Measurements from ENCODE around the gene COG2.
"Not testable (repeated sequence)": the region's sequence is repeated elsewhere in the genome, so short reads cannot be mapped to it uniquely, and the experiment has no call there.

Gene COG2

DNA sequence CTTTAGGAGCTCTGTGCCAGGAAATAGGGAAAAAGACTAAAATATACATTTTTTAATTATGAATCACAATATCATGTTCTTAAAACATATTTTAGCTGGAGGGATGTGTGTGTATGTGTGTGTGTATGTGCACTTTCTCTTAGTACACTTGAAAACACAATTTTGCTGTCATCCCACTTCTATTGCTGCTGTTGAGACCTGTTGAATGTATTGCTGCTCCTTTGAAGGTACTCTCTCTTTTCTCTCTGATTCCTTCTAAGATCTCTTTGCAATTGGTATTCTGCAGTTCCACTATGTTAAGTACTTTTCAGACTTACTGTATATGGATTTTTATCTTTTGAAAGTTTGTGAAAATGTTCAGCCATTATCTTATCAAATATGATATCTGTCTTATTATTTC, 43.5 kb upstream of the COG2 start:
- H3K4me3 ChIP-seq (ENCODE audit: low read depth, low read length) = no peak overlapping the region
- no peak for DNase-seq (ENCODE audit: low read depth, low spot score)
- ChIA-PET POLR2A (interaction anchor here (0.6 kb wide), 1 partner anchor 349 kb away, joined by 3 read pairs; no protein-coding TSS in a partner anchor), CTCF (no interaction called here)
- TF ChIP-seq, protein P1, sequence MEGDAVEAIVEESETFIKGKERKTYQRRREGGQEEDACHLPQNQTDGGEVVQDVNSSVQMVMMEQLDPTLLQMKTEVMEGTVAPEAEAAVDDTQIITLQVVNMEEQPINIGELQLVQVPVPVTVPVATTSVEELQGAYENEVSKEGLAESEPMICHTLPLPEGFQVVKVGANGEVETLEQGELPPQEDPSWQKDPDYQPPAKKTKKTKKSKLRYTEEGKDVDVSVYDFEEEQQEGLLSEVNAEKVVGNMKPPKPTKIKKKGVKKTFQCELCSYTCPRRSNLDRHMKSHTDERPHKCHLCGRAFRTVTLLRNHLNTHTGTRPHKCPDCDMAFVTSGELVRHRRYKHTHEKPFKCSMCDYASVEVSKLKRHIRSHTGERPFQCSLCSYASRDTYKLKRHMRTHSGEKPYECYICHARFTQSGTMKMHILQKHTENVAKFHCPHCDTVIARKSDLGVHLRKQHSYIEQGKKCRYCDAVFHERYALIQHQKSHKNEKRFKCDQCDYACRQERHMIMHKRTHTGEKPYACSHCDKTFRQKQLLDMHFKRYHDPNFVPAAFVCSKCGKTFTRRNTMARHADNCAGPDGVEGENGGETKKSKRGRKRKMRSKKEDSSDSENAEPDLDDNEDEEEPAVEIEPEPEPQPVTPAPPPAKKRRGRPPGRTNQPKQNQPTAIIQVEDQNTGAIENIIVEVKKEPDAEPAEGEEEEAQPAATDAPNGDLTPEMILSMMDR (IDR thresholded peaks at IDR 0.05; ENCODE audit: insufficient read depth, low read length, missing control alignments) = no peak

DNA sequence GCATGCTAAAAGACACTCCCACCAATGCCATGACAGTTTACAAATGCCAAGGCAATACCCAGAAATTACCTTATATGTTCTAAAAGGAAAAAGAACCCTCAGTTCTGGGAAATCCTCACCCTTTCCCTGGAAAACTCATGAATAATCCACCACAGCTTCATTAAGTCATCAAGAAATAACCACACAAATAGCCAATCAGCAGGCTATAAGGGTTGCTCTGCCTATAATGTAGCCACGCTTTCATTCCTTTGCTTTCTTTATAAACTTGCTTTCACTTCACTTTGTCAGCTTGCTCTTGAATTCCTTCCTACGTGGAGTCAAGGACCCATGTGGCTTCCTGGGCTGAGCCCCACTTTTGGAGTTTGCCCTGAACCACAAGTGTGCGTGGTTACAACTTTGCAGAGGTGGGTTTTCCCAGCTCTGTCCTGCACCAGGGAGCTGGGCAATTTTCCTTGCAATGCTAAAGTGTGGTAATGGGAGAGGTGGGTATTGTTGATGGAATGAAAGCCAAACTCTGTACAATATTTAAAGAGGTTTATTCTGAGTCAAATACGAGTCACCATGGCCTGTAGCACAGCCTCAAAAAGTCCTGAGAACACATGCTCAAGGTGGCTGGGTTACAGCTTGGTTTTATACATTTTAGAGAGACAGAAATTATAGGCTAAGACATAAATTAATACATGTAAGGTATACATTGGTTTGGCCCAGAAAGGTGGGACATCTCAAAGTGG, 42.2 kb upstream of the COG2 start:
- ChIA-PET POLR2A (no interaction called here), CTCF (no interaction called here)
- DNase-seq (ENCODE audit: low read depth, low spot score) = no peak
- H3K4me3 ChIP-seq (ENCODE audit: low read depth, low read length) = no peak overlapping the region
- TF ChIP-seq, protein P1 (IDR thresholded peaks at IDR 0.05; ENCODE audit: insufficient read depth, low read length, missing control alignments) = no peak

DNA sequence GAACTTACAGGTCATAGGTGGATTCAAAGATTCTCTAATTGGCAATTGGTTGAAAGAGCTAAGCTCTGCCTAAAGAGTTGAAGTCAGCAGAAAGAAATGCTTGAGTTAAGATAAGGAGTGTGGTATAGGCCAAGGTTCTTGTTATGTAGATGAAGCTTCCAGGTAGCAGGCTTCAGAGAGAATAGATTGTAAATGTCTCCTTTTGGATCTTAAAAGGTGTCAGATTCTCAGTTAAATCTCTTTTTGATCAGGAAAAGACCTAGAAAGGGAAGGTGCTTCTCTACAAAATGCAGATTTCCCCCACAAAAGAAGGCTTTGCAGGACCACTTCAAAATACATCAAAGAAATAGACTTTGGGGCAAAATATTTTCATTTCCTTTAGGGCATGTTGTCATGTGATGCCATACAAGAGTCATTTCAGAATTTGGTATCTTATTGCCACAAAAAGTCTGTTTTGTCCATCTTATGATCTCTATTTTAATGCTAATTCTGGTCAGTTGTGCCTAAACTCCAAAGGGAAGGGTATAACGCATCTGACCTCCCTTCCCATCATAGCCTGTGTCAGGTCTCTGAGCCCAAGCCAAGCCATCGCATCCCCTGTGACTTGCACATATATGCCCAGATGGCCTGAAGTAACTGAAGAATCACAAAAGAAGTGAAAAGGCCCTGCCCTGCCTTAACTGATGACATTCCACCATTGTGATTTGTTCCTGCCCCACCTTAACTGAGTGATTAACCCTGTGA, 41.5 kb upstream of the COG2 start:
- DNase-seq (ENCODE audit: low read depth, low spot score); CTCF ChIA-PET; POLR2A ChIA-PET; H3K4me3 ChIP-seq (ENCODE audit: low read depth, low read length): not testable (repeated sequence)

DNA sequence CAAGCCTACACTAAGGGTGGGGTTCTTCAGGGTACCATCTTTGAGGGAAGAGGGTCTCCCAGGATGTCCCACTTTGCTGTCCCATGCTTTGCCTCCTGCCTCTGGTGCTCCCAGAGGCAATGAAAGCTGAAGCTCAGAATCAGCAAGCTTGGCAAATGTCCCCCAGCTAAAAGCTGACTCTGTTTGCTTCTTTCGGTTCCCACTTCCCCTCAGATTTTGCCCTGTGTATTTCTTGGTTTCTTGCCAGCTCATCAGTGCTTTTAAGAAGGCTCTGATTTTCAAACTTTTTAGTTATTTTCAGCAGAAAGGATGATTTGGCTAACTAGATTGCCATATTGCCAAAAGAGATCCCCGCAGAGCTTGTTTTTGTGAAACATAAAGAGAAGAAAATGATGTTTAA, 33.1 kb upstream of the COG2 start:
- POLR2A ChIA-PET = no interaction called here

DNA sequence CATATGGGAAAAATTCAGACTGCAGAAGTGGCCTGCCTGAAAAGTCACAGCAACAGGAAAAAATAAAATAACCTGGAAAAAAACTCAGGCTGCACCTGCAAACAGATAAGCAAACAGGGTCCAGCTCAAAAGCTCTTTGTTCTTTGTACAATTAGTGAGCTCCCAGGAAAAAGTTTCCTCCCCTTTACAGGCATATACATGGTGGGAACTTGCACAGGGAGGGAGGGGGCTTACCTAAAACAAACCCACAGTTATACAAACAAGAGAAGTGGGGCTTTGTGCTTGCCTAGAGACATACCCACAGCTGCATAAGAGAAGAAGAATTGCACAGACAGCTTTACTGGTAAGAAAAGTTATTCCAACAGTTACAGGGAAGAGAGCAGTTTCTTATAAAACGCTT, 31.7 kb upstream of the COG2 start:
- TF ChIP-seq, protein P1 (IDR thresholded peaks at IDR 0.05; ENCODE audit: insufficient read depth, low read length, missing control alignments) = no peak
- ChIA-PET CTCF (no interaction called here), POLR2A (no interaction called here)
- H3K4me3 ChIP-seq (ENCODE audit: low read depth, low read length) = no peak overlapping the region
- no peak for DNase-seq (ENCODE audit: low read depth, low spot score)

More for the DNA sequence above, 33.1 kb upstream of the COG2 start:
- CTCF ChIA-PET = no interaction called here
- TF ChIP-seq, protein P1 (IDR thresholded peaks at IDR 0.05; ENCODE audit: insufficient read depth, low read length, missing control alignments) = no peak
- no peak overlapping the region for H3K4me3 ChIP-seq (ENCODE audit: low read depth, low read length)
- no peak for DNase-seq (ENCODE audit: low read depth, low spot score)

DNA sequence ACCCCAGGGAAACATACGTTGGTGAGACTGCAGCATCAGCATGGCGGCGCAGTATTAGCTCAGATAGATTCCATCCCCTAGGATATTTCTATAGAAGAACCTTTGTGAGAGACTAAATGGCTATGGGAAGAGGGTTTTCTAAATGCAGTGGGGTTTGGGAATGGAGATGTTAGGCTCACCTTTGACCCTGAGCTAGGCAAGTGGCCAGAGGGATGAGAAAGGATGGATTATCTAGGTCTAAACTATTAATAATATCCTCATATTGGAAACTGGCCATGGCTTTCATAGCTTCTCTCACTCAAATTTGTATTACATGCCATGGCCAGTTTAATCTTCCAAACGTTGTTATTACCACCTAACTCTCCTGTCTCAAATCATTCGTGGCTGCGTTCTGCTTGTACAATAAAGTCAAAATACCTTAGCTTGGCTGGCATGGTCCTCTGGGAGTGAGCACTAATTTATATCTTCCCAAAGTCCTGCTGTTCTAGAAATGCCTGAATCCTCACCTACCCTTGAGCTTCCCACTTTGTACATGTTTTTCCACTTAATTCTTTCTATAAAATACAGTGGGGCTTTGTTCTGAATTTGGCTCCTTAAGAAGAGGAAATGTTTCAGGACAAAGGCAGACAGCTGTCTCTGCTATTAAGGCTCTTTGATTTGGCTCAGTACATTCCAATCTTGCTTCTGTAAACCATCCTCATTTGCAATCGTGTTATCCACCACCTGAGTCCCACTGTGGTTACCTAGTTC, 31.0 kb upstream of the COG2 start:
- ChIA-PET CTCF (no interaction called here), POLR2A (no interaction called here)
- DNase-seq (ENCODE audit: low read depth, low spot score) = no peak
- TF ChIP-seq, protein P1 (IDR thresholded peaks at IDR 0.05; ENCODE audit: insufficient read depth, low read length, missing control alignments) = no peak
- H3K4me3 ChIP-seq (ENCODE audit: low read depth, low read length) = no peak overlapping the region

All from AG04449 (cell line).